Heart right ventricle (tissue), 16 donors: ENCODE results near the gene NARS2. TPM values are rescaled to one million over a fixed set of nuclear protein-coding genes. Genes with fewer than 3 reads are reported as not detected.
"Not testable (repeated sequence)": the region's sequence is repeated elsewhere in the genome, so short reads cannot be mapped to it uniquely, and the experiment has no call there.

Experiments used
- ATAC-seq, 8 donors: fragments of 200-7000 bp; cut with Tn5 transposase; one replicate each; pipeline ENCODE4 v1.9.1; 2020; ENCODE audit warnings: mild to moderate bottlenecking in 8 of 8, moderate library complexity in 8 of 8, moderate number of reproducible peaks in 1 of 8
- DNase-seq, 2 donors: peaks; one replicate each; pipeline ENCODE4 v3.0.0-alpha.2; 2020
- H3K27ac ChIP-seq, 10 donors: fragments of 200-600 bp; sonication (generic) in 2 of 10; one replicate each; pipeline versions ENCODE4 v1.5.0 to v1.8.0; 2020 to 2022; ENCODE audit warnings: mild to moderate bottlenecking in 3 of 10
- H3K27me3 ChIP-seq, 7 donors: fragments of 200-600 bp; one replicate each; pipeline ENCODE4 v1.8.0; 2021 to 2022; ENCODE audit warnings: mild to moderate bottlenecking in 2 of 7
- H3K36me3 ChIP-seq, 9 donors: fragments of 200-600 bp; sonication (generic) in 1 of 9; one replicate each; pipeline versions ENCODE4 v1.5.0 to v1.8.0; 2020 to 2022; ENCODE audit warnings: mild to moderate bottlenecking in 2 of 9
- H3K4me1 ChIP-seq, 9 donors: fragments of 200-600 bp; sonication (generic) in 1 of 9; one replicate each; pipeline versions ENCODE4 v1.5.0 to v1.8.0; 2020 to 2022; ENCODE audit warnings: mild to moderate bottlenecking in 4 of 9
- H3K4me3 ChIP-seq, 10 donors: fragments of 200-600 bp; sonication (generic) in 2 of 10; one replicate each; pipeline versions ENCODE4 v1.5.0 to v1.8.0; 2020 to 2022; ENCODE audit warnings: mild to moderate bottlenecking in 7 of 10, moderate library complexity in 2 of 10
- H3K9me3 ChIP-seq, 11 donors: fragments of 200-600 bp in 10 of 11; sonication (generic) in 2 of 11; one replicate each; pipeline versions ENCODE4 v1.5.0 to v1.8.0; 2013 to 2022; ENCODE audit warnings: mild to moderate bottlenecking in 2 of 11, control low read depth in 1 of 11, moderate library complexity in 1 of 11
- CTCF ChIP-seq, 9 donors: fragments of 200-600 bp; sonication (generic) in 2 of 9; IDR thresholded peaks; one replicate each; pipeline versions ENCODE4 v1.5.0 to v1.8.0; 2021 to 2022; ENCODE audit warnings: antibody characterized with exemption in 9 of 9, mild to moderate bottlenecking in 5 of 9, moderate library complexity in 1 of 9
- WGBS, 2 donors: extraction: QIAGEN DNeasy Blood & Tissue Kit; methylation state at CpG; one replicate each; pipeline ENCODE4 v1.1.7; 2013; ENCODE audit warnings: inconsistent platforms in 1 of 2; 5-methylcytosine and 5-hydroxymethylcytosine counted together
- intact Hi-C, 10 donors: fragments of 100-400 bp; cut with DNase I; formaldehyde crosslinking; loops; one replicate each; pipeline versions ENCODE4 v1.11.1 to v1.14.2; 2022
- polyA plus RNA-seq, 2 donors: library from polyadenylated mRNA; stranded (reverse); fragments of 200-250 nt; gene quantifications; one replicate each; pipeline ENCODE4 v1.2.3, GENCODE V29; 2013
- total RNA-seq, 10 donors: library from RNA; stranded (reverse); fragmentation: NEBNext Ultra II Directional in 3 of 10; extraction: Animal tissue kit (Norgen Biotek cat#: 25700) in 3 of 10; gene quantifications; one replicate each; pipeline versions ENCODE4 v1.2.1 to v1.2.4, GENCODE V29; 2021 to 2023
- donor health status: Arrhythmogenic right ventricular cardiomyopathy.
- donor health status: ischemic (EF 13 %, LVEDD 7.1; RV severe dilation, severe dysfunction).
- donor health status: healthy with polysubstance abuse.
- donor health status: DM: no; HTN: yes; CAD: no.
- donor health status: DM: no; HTN: no; CAD: no.
- donor health status: ischemic (EF 25% LVEDD 6.9; RV normal size, moderate dysfunction).
- donor health status: ischemic (EF 25% LVEDD 5.7; RV mildly dilated, moderate dysfunction).
- donor health status: healthy.
- donor health status: DM: yes; HTN: yes; CAD: no.
- donor health status: Ischemic cardiomyopathy.
- donor health status: ischemic (EF 35%, LVEDD 5.7; RV mildly dilated, moderate dysfunction).
- donor health status: nonischemic (EF 11% LVEDD 7.7; RV severe dilation, severe dysfunction).
- donor health status: DM: yes; HTN: yes; CAD: no.
- donor health status: PGD.
- donor health status: ischemic (EF 29% LVEDD 5.4; RV normal size, mild dysfunction).
- donor health status: nonischemic (EF 23%, LVEDD 6.1; RV moderate dilation, normal function).

The NARS2 gene
- total and polyA plus RNA-seq, 12 donors = 12.4 to 20.1 (median 16.7) TPM

GRCh38 chr11:78514922-78515502, 59.7 kb downstream of the NARS2 start:
- no peak overlapping the region for H3K4me3 ChIP-seq
- ATAC-seq (peak in 3 of 8 donors; percentile 49 to 79 (median 62)), DNase-seq (no peak)
- intact Hi-C loops = no loop called here
- H3K9me3 ChIP-seq = peaks cover 0 to 14% (median 8%) of the 10 kb centered on the region in 11 donors
- H3K4me1 ChIP-seq = peaks cover 0 to 13% (median 0%) of the 10 kb centered on the region in 9 donors
- H3K27ac ChIP-seq = peak overlapping the region in 1 of 10 donors; percentile 12
- no peak for TF ChIP-seq CTCF (IDR thresholded peaks at IDR 0.05)
- peaks cover 0 to 4% (median 0%) of the 10 kb centered on the region in 9 donors for H3K36me3 ChIP-seq
- WGBS, 2 donors = 52 to 58% methylated on average over 4 of the region's 4 CpGs
- no peaks in the 10 kb centered on the region for H3K27me3 ChIP-seq

- intact Hi-C loops = not testable (repeated sequence)
- WGBS, 2 donors = 95 to 99% methylated on average over 5 of the region's 5 CpGs
Measured at GRCh38 chr11:78513085-78513484, 61.6 kb downstream of the NARS2 start.

GRCh38 chr11:78510597-78510996, 64.1 kb downstream of the NARS2 start:
- Histone ChIP-seq H3K27me3 (no peaks in the 10 kb centered on the region), H3K9me3 (peaks cover 0 to 22% (median 11%) of the 10 kb centered on the region in 11 donors), H3K27ac (no peak overlapping the region), H3K36me3 (peaks cover 0 to 6% (median 0%) of the 10 kb centered on the region in 9 donors), H3K4me3 (no peak overlapping the region), H3K4me1 (peaks cover 0 to 13% (median 0%) of the 10 kb centered on the region in 9 donors)
- TF ChIP-seq CTCF (IDR thresholded peaks at IDR 0.05) = no peak
- DNase-seq = no peak
- intact Hi-C loops = no loop called here
- no peak for ATAC-seq
- WGBS, 2 donors = 97 to 100% methylated on average over 4 of the region's 4 CpGs

More at GRCh38 chr11:78513085-78513484, 61.6 kb downstream of the NARS2 start:
- Histone ChIP-seq H3K9me3 (peaks cover 0 to 22% (median 11%) of the 10 kb centered on the region in 11 donors), H3K4me1 (peaks cover 0 to 13% (median 0%) of the 10 kb centered on the region in 9 donors)
- DNase-seq, H3K4me3 ChIP-seq, H3K27me3 ChIP-seq, H3K36me3 ChIP-seq, ATAC-seq, H3K27ac ChIP-seq: not testable (repeated sequence)

- Histone ChIP-seq H3K27me3 (no peaks in the 10 kb centered on the region), H3K4me3 (no peak overlapping the region), H3K27ac (no peak overlapping the region), H3K4me1 (peaks cover 0 to 9% (median 0%) of the 10 kb centered on the region in 9 donors), H3K9me3 (peaks cover 0 to 22% (median 11%) of the 10 kb centered on the region in 11 donors), H3K36me3 (peaks cover 0 to 6% (median 0%) of the 10 kb centered on the region in 9 donors)
- ATAC-seq (no peak), DNase-seq (no peak)
- TF ChIP-seq CTCF (IDR thresholded peaks at IDR 0.05) = no peak
- intact Hi-C loops = no loop called here
- 76 to 91% methylated on average over 1 of the region's 1 CpG for WGBS, 2 donors
Measured at GRCh38 chr11:78510025-78510596, 64.6 kb downstream of the NARS2 start.

- TF ChIP-seq CTCF (IDR thresholded peaks at IDR 0.05) = no peak
- Histone ChIP-seq H3K9me3 (peaks cover 0 to 5% (median under 1%) of the 10 kb centered on the region in 11 donors), H3K4me3 (no peak overlapping the region), H3K27me3 (no peaks in the 10 kb centered on the region), H3K27ac (no peak overlapping the region), H3K4me1 (no peaks in the 10 kb centered on the region), H3K36me3 (peaks cover 0 to 2% (median 0%) of the 10 kb centered on the region in 9 donors)
- DNase-seq = no peak
- intact Hi-C loops = no loop called here
- 91 to 96% methylated on average over 4 of the region's 4 CpGs for WGBS, 2 donors
- no peak for ATAC-seq
Measured at GRCh38 chr11:78504708-78505107, 70.0 kb downstream of the NARS2 start.
